Astrocyte (in vitro differentiated cells and primary cell): ENCODE data around the gene CNEP1R1. TPM values are rescaled to one million over a fixed set of nuclear protein-coding genes. Genes with fewer than 3 reads are reported as not detected.

ENCODE experiments used
- DNase-seq: peaks from one replicate; pipeline ENCODE4 v3.0.0-alpha.2; 2010; ENCODE audit warnings: low read depth
- FAIRE-seq: peaks from 2 replicates; lab custom pipeline; 2011; peaks lifted over from hg19 to GRCh38; lab: Jason Lieb, UNC
- H2AFZ ChIP-seq: 2 replicates; pipeline ENCODE4 v1.6.0; 2012; ENCODE audit warnings: low read depth, low read length, inconsistent platforms
- H3K27ac ChIP-seq: 2 replicates; pipeline ENCODE4 v1.5.1; 2011; ENCODE audit warnings: low read depth, low read length, inconsistent platforms
- H3K27me3 ChIP-seq: 2 replicates; pipeline ENCODE4 v1.6.0; 2011; ENCODE audit warnings: low read length, inconsistent platforms; ENCODE audit not compliant: insufficient read depth
- H3K36me3 ChIP-seq: 2 replicates; pipeline ENCODE4 v1.5.1; 2011; ENCODE audit warnings: low read length, inconsistent platforms; ENCODE audit not compliant: insufficient read depth
- H3K4me1 ChIP-seq: 2 replicates; pipeline ENCODE4 v1.5.1; 2011; ENCODE audit warnings: low read length, inconsistent platforms; ENCODE audit not compliant: insufficient read depth
- H3K4me2 ChIP-seq: 2 replicates; pipeline ENCODE4 v1.6.0; 2012; ENCODE audit warnings: low read length, inconsistent platforms
- H3K4me3 ChIP-seq: 2 replicates; pipeline ENCODE4 v1.5.1; 2011; ENCODE audit warnings: low read depth, mild to moderate bottlenecking, low read length, inconsistent platforms; ENCODE audit not compliant: insufficient read depth
- H3K79me2 ChIP-seq: 2 replicates; pipeline ENCODE4 v1.6.0; 2012; ENCODE audit warnings: mild to moderate bottlenecking, low read length, inconsistent platforms; ENCODE audit not compliant: insufficient read depth
- H3K9ac ChIP-seq: 2 replicates; pipeline ENCODE4 v1.6.0; 2012; ENCODE audit warnings: mild to moderate bottlenecking, low read length, inconsistent platforms
- H3K9me3 ChIP-seq: 2 replicates; pipeline ENCODE4 v1.5.1; 2012; ENCODE audit warnings: low read depth, mild to moderate bottlenecking, low read length, inconsistent platforms; ENCODE audit not compliant: insufficient read depth
- H4K20me1 ChIP-seq: 2 replicates; pipeline ENCODE4 v1.6.0; 2012; ENCODE audit warnings: low read length, inconsistent platforms; ENCODE audit not compliant: insufficient read depth
- H3K27ac Mint-ChIP-seq: one replicate; pipeline ENCODE4 v1.8.0; 2021; ENCODE audit warnings: mild to moderate bottlenecking, mixed read lengths; ENCODE audit not compliant: unreplicated experiment
- H3K27me3 Mint-ChIP-seq: one replicate; pipeline ENCODE4 v1.8.0; 2021; ENCODE audit warnings: low read depth, mixed read lengths; ENCODE audit not compliant: unreplicated experiment
- H3K36me3 Mint-ChIP-seq: one replicate; pipeline ENCODE4 v1.8.0; 2021; ENCODE audit warnings: low read depth, mixed read lengths; ENCODE audit not compliant: unreplicated experiment
- H3K4me1 Mint-ChIP-seq: one replicate; pipeline ENCODE4 v1.8.0; 2021; ENCODE audit warnings: low read depth, mixed read lengths; ENCODE audit not compliant: unreplicated experiment
- H3K4me3 Mint-ChIP-seq: one replicate; pipeline ENCODE4 v1.8.0; 2021; ENCODE audit warnings: mild to moderate bottlenecking, moderate library complexity, mixed read lengths; ENCODE audit not compliant: unreplicated experiment
- H3K9me3 Mint-ChIP-seq: one replicate; pipeline ENCODE4 v1.8.0; 2021; ENCODE audit warnings: mild to moderate bottlenecking, mixed read lengths; ENCODE audit not compliant: unreplicated experiment
- EZH2 ChIP-seq: IDR thresholded peaks from 2 replicates; pipeline ENCODE4 v1.6.1; 2012; ENCODE audit warnings: mild to moderate bottlenecking, low read length, inconsistent platforms; ENCODE audit not compliant: insufficient read depth
- total RNA-seq: library from RNA; stranded (reverse); gene quantifications from 2 replicates; pipeline ENCODE4 v1.2.1, GENCODE V29; 2021
- TF ChIP-seq, protein P1 (sequence below): IDR thresholded peaks from 2 replicates; pipeline ENCODE4 v1.5.1; 2011; ENCODE audit warnings: low read depth, mild to moderate bottlenecking, inconsistent platforms, low read length, moderate library complexity; ENCODE audit not compliant: insufficient read depth

The CNEP1R1 gene
- total RNA-seq, 1 donor from 2014 or later, result 31.1 TPM

DNA sequence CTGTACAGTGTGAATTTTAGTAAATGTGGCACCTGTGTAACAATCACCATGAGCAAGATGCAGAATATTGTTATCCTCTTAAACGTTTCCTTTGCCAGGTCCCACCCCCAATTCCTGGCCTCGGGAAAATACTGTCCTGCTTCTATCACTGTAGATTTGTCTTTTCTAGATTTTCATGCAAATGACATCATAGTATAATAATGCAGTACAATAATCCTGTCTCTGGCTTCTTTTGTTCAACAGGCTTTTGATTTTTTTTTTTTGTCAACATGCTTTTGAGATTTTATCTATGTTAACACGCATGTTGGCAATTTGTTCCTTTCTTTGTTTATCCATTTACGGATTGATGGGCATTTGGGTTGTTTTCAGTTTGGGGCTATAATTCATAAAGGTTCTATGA lies 20.4 kb downstream of the CNEP1R1 start:
- H2AFZ ChIP-seq, result no peak overlapping the region
- H3K4me1 Mint-ChIP-seq, result no peaks in the 10 kb centered on the region
- H3K4me3 Mint-ChIP-seq, result no peak overlapping the region
- H3K36me3 Mint-ChIP-seq, result no peaks in the 10 kb centered on the region
- H3K9ac ChIP-seq, result no peak overlapping the region
- H3K27me3 Mint-ChIP-seq, result peaks cover 14% of the 10 kb centered on the region
- H3K9me3 Mint-ChIP-seq, result no peaks in the 10 kb centered on the region
- H3K4me2 ChIP-seq, result no peak overlapping the region
- H3K9me3 ChIP-seq, result no peaks in the 10 kb centered on the region
- no peaks in the 10 kb centered on the region for H3K4me1 ChIP-seq
- H3K4me3 ChIP-seq, result no peak overlapping the region
- no peaks in the 10 kb centered on the region for H3K79me2 ChIP-seq
- TF ChIP-seq EZH2, result no peak
- TF ChIP-seq, protein P1, sequence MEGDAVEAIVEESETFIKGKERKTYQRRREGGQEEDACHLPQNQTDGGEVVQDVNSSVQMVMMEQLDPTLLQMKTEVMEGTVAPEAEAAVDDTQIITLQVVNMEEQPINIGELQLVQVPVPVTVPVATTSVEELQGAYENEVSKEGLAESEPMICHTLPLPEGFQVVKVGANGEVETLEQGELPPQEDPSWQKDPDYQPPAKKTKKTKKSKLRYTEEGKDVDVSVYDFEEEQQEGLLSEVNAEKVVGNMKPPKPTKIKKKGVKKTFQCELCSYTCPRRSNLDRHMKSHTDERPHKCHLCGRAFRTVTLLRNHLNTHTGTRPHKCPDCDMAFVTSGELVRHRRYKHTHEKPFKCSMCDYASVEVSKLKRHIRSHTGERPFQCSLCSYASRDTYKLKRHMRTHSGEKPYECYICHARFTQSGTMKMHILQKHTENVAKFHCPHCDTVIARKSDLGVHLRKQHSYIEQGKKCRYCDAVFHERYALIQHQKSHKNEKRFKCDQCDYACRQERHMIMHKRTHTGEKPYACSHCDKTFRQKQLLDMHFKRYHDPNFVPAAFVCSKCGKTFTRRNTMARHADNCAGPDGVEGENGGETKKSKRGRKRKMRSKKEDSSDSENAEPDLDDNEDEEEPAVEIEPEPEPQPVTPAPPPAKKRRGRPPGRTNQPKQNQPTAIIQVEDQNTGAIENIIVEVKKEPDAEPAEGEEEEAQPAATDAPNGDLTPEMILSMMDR, result no peak
- H3K36me3 ChIP-seq, result no peaks in the 10 kb centered on the region
- no peak overlapping the region for H3K27ac ChIP-seq
- no peaks in the 10 kb centered on the region for H4K20me1 ChIP-seq
- no peak overlapping the region for H3K27ac Mint-ChIP-seq
- DNase-seq, result no peak
- no peak for FAIRE-seq
- peaks cover 5% of the 10 kb centered on the region for H3K27me3 ChIP-seq

GRCh38 chr16:50046853-50047252 lies 21.8 kb downstream of the CNEP1R1 start:
- Histone ChIP-seq H3K79me2 (no peaks in the 10 kb centered on the region), H3K27ac (no peak overlapping the region), H3K9ac (no peak overlapping the region), H3K4me1 (no peaks in the 10 kb centered on the region), H3K4me2 (no peak overlapping the region), H2AFZ (no peak overlapping the region), H3K36me3 (no peaks in the 10 kb centered on the region), H4K20me1 (no peaks in the 10 kb centered on the region), H3K4me3 (no peak overlapping the region), H3K9me3 (no peaks in the 10 kb centered on the region), H3K27me3 (peaks cover 7% of the 10 kb centered on the region)
- DNase-seq (no peak), FAIRE-seq (no peak)
- H3K9me3 Mint-ChIP-seq, result no peaks in the 10 kb centered on the region
- H3K27me3 Mint-ChIP-seq, result peaks cover 17% of the 10 kb centered on the region
- no peaks in the 10 kb centered on the region for H3K36me3 Mint-ChIP-seq
- H3K27ac Mint-ChIP-seq, result no peak overlapping the region
- H3K4me1 Mint-ChIP-seq, result no peaks in the 10 kb centered on the region
- TF ChIP-seq, protein P1, result no peak
- no peak for TF ChIP-seq EZH2
- H3K4me3 Mint-ChIP-seq, result no peak overlapping the region

- Mint-ChIP-seq H3K9me3 (no peaks in the 10 kb centered on the region), H3K27me3 (peaks cover 17% of the 10 kb centered on the region), H3K36me3 (no peaks in the 10 kb centered on the region), H3K27ac (no peak overlapping the region), H3K4me1 (no peaks in the 10 kb centered on the region), H3K4me3 (no peak overlapping the region)
- no peak for DNase-seq
- Histone ChIP-seq H3K9me3 (no peaks in the 10 kb centered on the region), H3K27ac (no peak overlapping the region), H3K4me3 (no peak overlapping the region), H4K20me1 (no peaks in the 10 kb centered on the region), H3K79me2 (no peaks in the 10 kb centered on the region), H3K36me3 (no peaks in the 10 kb centered on the region), H3K4me2 (no peak overlapping the region), H3K4me1 (no peaks in the 10 kb centered on the region), H3K27me3 (peaks cover 7% of the 10 kb centered on the region), H3K9ac (no peak overlapping the region), H2AFZ (no peak overlapping the region)
- FAIRE-seq, result no peak
- TF ChIP-seq, protein P1, result no peak
- no peak for TF ChIP-seq EZH2
Observed at GRCh38 chr16:50047864-50048263, 22.8 kb downstream of the CNEP1R1 start.
